SH-SY5Y (cell line): ENCODE results near the gene FBH1.

Experiments
- GATA2 ChIP-seq: IDR thresholded peaks from 2 replicates; pipeline ENCODE4 v1.6.1; 2011; ENCODE audit warnings: mild to moderate bottlenecking, low read depth, low read length
- GATA3 ChIP-seq: IDR thresholded peaks from 2 replicates; pipeline ENCODE4 v1.6.1; 2011; ENCODE audit warnings: low read depth, mild to moderate bottlenecking, low read length, moderate library complexity

Gene FBH1

DNA sequence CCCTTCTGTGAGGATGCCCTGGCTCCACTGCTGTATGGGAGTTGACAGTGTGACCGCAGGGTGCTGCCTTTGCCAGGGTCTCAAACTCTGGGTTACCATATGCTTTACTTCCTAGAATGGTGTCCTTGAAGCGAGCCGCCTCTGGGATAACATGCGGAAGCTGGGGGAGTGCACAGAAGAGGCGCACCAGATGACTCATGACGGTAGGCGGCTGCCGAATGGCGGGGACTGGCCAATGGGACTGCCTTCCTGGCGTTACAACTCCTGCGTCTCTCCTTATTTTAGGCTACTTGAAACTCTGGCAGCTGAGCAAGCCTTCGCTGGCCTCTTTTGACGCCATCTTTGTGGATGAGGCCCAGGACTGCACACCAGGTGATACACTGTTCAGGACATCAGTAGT lies 27.3 kb downstream of the FBH1 start:
- TF ChIP-seq GATA2, result no peak
- TF ChIP-seq GATA3, result no peak

- TF ChIP-seq GATA3, result no peak
- TF ChIP-seq GATA2, result no peak
Measured at GRCh38 chr10:5918763-5919162, 28.7 kb downstream of the FBH1 start.

GRCh38 chr10:5919568-5919967 lies 29.5 kb downstream of the FBH1 start:
- TF ChIP-seq GATA3 (no peak), GATA2 (no peak)

DNA sequence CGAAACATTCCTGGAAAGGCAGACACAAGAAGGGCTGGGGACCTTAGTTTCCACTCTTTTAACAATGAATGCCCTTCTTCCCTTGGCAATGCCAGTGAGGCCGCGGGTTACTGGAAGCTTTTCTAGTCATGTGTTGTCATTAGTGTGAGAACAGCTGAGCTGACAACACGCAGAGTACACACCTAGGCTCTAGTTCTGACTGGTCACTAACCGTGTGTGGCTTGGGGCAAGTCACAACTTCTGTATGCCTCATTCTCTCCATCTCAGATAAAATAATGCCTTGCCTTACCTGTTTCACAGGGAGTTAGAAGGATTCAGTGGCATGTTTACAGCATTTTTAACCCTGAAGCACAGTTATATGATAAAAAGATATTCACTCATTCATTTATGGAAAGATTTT lies 31.7 kb downstream of the FBH1 start:
- TF ChIP-seq GATA3 (no peak), GATA2 (no peak)

DNA sequence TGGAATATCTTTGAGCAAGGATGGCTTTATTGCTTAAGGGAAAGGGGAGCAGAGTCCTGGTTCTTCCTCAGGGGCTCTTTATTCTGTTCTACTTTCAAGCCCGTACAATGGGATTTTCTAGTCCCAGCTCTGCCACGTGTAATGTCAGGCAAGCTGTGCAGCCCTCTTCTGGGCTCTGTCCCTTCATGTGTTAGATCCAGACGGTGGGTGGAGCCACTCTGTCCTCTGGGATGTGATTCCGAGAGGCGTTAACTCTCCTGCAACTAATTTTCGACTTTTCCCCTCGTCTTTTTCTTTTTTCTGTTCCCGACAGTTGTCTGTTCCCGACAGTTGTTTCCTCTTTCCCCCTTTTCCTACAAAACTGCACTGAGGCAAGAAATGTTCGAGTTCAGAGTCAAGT lies 34.8 kb downstream of the FBH1 start:
- TF ChIP-seq GATA2 (no peak), GATA3 (no peak)

- TF ChIP-seq GATA2, result no peak
- no peak for TF ChIP-seq GATA3
Measured at GRCh38 chr10:5927306-5927705, 37.3 kb downstream of the FBH1 start.

DNA sequence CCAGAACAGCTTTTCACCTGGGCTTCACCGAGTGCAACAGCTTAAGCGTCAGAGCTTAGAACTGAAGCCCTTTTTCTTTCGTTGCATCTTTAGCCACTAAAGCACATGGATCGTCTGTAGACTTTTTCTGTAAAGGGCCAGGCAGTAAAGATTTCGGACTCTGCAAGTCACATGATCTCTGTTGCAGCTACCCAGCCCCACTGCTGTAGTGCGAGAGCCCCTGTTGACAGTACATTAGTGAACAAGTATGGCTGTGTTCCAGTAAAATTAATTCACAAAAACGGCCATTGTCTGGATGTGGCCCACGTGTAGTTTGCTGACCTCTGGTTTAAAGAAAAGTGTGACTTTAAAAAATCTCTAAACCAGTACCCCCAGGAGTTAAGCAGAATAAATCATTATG lies 39.4 kb downstream of the FBH1 start:
- TF ChIP-seq GATA3, result no peak
- TF ChIP-seq GATA2, result no peak

- no peak for TF ChIP-seq GATA3
- TF ChIP-seq GATA2, result no peak
Measured at GRCh38 chr10:5930272-5930671, 40.2 kb downstream of the FBH1 start.

DNA sequence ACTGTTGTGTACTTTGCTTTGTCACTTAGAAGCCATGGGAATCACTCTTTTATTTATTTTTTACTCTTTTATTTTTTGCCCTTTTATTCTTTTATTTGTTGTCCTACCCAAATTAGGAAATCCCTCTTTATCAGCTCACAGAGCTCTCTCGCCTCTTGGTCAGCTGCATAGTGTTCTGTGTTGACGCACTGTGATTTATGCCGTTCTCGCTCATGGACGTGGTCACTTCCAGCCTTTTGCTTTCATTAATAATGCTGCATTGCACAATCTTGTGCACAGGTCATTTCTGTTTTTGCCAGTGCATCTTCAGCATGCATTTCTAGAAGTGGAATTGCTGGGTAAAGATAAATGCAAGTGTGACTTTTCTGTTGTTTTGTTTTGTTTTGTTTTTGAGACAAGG lies 42.3 kb downstream of the FBH1 start:
- no peak for TF ChIP-seq GATA3
- TF ChIP-seq GATA2, result no peak

- TF ChIP-seq GATA2 (no peak), GATA3 (no peak)
Measured at GRCh38 chr10:5933909-5934546, 44.0 kb downstream of the FBH1 start.

DNA sequence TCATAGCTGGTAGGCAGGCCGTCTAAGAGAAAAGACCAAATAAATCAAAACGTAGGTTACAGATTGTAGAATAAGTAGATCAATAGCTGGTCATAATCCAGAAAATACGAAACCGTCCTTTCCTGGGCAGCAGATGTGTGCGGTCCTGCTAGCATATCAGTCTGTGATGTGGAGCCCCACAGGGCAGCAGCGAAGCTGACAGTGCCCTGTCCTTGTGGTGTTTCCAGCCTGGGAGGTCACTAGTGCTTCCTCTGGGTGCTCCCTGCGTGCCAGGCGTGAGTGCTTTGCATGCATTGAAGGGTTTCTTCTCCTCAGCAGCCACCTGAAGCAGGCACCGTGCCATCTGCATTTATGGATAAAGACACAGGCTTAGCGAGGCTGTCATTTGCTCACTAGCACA lies 45.6 kb downstream of the FBH1 start:
- no peak for TF ChIP-seq GATA2
- no peak for TF ChIP-seq GATA3

GRCh38 chr10:5937016-5937415 lies 47.0 kb downstream of the FBH1 start:
- TF ChIP-seq GATA2 (no peak), GATA3 (no peak)

DNA sequence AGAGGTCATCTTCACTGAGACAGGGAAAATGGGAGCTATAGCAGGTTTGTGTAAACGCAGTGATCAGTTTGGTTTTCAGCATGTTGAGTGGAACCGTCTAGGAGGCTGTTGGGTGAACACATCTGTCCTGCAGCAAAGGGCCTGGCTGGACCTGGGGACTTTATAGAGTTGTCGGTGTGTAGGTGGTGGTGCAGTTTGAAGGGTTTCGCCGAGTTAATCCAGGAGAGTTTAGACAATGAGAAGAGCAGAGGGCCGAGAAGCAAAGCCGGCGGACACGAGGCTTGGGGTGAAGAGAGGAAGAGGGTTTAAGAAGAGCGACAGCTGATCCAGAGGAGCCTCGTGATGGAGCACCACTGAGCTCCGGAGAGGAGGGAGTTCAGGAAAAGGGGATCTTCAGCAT lies 48.2 kb downstream of the FBH1 start:
- TF ChIP-seq GATA2 (no peak), GATA3 (no peak)

GRCh38 chr10:5940807-5941218 lies 50.8 kb downstream of the FBH1 start:
- TF ChIP-seq GATA3 (no peak), GATA2 (no peak)

DNA sequence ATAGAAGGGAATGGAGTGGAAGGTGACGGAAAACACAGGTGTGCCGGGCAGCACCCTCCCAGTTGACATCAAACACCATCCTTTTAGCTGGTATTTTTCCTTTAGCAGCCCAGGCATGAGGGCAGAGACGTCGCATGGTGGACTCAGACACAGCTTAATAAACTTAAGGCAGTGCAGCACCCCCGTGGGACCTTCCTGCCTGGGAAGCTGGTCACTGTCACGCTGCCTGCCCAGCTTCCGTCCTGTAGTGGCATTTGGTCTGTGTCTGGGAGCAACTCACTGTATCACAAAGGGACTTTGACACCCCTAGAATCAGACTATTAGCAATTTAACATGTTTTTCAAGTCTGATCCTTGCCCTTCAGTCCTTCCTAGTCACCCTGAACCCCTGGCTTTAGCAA lies 51.5 kb downstream of the FBH1 start:
- TF ChIP-seq GATA3, result no peak

GRCh38 chr10:5942001-5942400 lies 52.0 kb downstream of the FBH1 start:
- TF ChIP-seq GATA2, result no peak
- TF ChIP-seq GATA3, result no peak
